SK-N-MC (cell line): ENCODE data around the gene SPATA13.

Source experiments
- FOXP2 ChIP-seq: optimal IDR thresholded peaks from 2 replicates; pipeline ENCODE3; 2011; ENCODE audit warnings: mild to moderate bottlenecking, moderate library complexity; ENCODE audit not compliant: insufficient read depth; ENCODE audit errors: extremely low read length, control extremely low read depth
- POLR2AphosphoS5 ChIP-seq: IDR thresholded peaks from 2 replicates; pipeline ENCODE4 v1.6.1; 2012; ENCODE audit warnings: mild to moderate bottlenecking, low read depth, low read length, borderline replicate concordance

GRCh38 chr13:24145674-24146073 lies 14.8 kb upstream of the SPATA13 start:
- TF ChIP-seq POLR2AphosphoS5: no peak
- no peak for TF ChIP-seq FOXP2
